ENCODE measurements around the gene ASIC2.

ASIC2 gene

GRCh38 chr17:33266116-33266515, 27.0 kb downstream of the ASIC2 start:
- no peak overlapping the region for H3K27ac ChIP-seq
- no peak for TF ChIP-seq CTCF (IDR thresholded peaks at IDR 0.05)

GRCh38 chr17:33263396-33263795, 29.7 kb downstream of the ASIC2 start:
- TF ChIP-seq ZFX (IDR thresholded peaks at IDR 0.05; ENCODE audit: borderline replicate concordance) (no peak), CTCF (IDR thresholded peaks at IDR 0.05) (no peak)
- no peak overlapping the region for H3K27ac ChIP-seq

- H3K27ac ChIP-seq: no peak overlapping the region
- TF ChIP-seq CTCF (IDR thresholded peaks at IDR 0.05): no peak
Measured at GRCh38 chr17:33262266-33263123, 30.6 kb downstream of the ASIC2 start.

GRCh38 chr17:33261820-33262219, 31.3 kb downstream of the ASIC2 start:
- H3K27ac ChIP-seq: no peak overlapping the region
- no peak for TF ChIP-seq ZFX (IDR thresholded peaks at IDR 0.05; ENCODE audit: borderline replicate concordance)
- TF ChIP-seq CTCF (IDR thresholded peaks at IDR 0.05): no peak

- no peak overlapping the region for H3K27ac ChIP-seq
- no peak for TF ChIP-seq CTCF (IDR thresholded peaks at IDR 0.05)
- TF ChIP-seq ZFX (IDR thresholded peaks at IDR 0.05; ENCODE audit: borderline replicate concordance): no peak
Measured at GRCh38 chr17:33260638-33261037, 32.5 kb downstream of the ASIC2 start.

GRCh38 chr17:33258296-33258695, 34.8 kb downstream of the ASIC2 start:
- TF ChIP-seq CTCF (IDR thresholded peaks at IDR 0.05): no peak
- TF ChIP-seq ZFX (IDR thresholded peaks at IDR 0.05; ENCODE audit: borderline replicate concordance): no peak
- H3K27ac ChIP-seq: no peak overlapping the region

- no peak overlapping the region for H3K27ac ChIP-seq
- TF ChIP-seq CTCF (IDR thresholded peaks at IDR 0.05) (no peak), ZFX (IDR thresholded peaks at IDR 0.05; ENCODE audit: borderline replicate concordance) (no peak)
Measured at GRCh38 chr17:33245183-33245582, 47.9 kb downstream of the ASIC2 start.
